CD4-positive, alpha-beta T cell treated with Interleukin-2 at 100 ng/mL for 4 hours (primary cell): ENCODE results near the gene ALKBH5.
A peak's percentile ranks its signal among the peaks of the same experiment; 100 is the strongest.

ENCODE experiments used
- DNase-seq: peaks from one replicate; pipeline ENCODE4 v3.0.0-alpha.2; 2020; ENCODE audit warnings: low spot score

The ALKBH5 gene

GRCh38 chr17:18224053-18224386 is 40.4 kb downstream of the ALKBH5 start:
- no peak for DNase-seq

- no peak for DNase-seq
These were observed 40.9 kb downstream of the ALKBH5 start for GRCh38 chr17:18224387-18225120.

DNA sequence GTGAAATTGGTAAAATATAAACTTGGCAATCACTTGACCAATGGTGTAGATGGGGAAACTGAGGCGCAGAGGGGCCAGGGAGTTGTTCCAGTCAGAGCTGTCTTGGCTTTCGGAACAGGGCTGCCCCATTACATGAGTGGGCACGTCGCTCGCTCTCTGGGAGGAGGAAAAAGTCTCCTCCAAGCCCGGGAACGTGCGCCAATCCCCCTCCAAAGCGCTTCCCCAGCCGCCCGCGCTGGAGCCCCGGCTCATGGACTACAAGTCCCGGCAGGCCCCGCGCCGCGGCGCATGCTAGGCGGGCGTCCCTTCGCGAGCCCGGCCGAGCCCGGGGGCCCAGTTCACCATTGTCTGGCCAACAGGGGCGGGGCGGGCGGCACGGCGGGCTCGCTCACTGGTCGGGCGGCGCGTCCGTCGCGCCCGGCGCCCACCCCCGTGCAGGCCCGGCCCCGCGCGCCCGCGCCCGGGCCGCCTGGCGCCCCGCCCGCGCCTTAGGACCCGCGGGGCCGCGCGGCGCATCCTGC is 41.6 kb downstream of the ALKBH5 start, which contains the start of gene LLGL1:
Gene LLGL1 (plus strand): TSS at position 515 of the 521 bp plus-strand sequence. CDS start 48 bp downstream, outside the sequence.
- peak; percentile 96 for DNase-seq

DNA sequence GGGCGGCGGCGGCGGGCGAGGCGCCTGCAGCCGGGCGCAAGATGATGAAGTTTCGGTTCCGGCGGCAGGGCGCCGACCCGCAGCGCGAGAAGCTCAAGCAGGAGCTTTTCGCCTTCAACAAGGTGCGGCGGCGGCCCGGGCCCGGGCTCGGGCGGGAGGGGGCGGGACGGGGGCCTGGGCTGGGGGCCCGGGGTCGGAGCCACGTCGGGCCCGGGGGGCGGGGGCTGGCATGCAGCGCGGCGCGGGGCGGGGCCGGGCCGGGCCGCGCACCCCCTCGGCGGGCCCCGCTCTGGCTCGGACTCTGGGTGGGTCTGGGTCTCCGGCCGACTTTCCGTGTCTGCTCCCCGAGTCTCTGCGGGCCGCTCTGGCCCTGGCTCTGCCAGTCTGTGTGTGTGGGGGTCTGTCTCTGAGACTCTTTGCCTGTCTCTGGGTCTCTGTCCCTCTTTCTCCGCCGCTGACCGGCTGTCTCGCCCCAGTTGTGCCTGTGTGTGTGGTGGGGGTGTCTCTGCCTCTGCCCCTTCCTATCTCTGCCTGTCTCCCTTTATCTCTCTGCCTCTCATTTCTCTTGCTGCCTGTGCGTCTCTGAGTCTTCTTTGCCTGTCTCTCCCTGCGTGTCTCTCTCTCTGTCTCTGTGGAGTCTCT is 42.1 kb downstream of the ALKBH5 start:
- no peak for DNase-seq

DNA sequence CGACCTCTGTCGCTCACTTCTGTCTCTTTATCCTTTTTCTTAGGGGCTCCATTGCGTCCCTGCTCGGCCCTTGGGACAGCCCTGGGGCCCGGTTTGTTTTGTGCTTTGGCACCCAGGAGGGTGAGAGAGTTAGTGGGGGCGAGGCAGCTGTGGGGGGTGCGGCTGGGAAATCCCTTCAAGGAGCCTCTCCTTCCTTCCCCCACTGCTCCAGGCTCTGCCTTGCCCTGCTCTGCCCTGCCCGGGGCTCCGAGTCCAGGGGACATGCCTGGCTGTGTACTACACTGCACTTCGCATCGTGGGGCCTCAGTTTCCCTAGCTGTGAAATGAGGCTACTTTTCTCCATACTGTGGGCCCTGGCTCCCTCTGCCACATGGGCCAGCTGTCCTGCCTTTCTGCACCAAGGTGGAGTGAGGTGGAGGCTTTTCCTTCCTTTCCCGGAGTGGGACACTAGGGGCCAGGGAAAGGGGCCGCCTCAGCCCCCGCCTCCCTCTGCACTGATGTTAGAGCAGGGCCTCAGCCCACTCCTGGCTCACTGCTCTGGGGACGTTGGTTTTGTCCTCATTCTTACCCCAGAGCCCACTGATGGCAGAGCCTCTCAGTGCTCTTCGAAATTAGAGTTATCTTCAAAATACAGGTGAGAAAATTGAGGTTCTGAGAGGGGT is 42.8 kb downstream of the ALKBH5 start:
- no peak for DNase-seq

GRCh38 chr17:18227635-18228034 is 44.0 kb downstream of the ALKBH5 start:
- no peak for DNase-seq

GRCh38 chr17:18228176-18228682 is 44.6 kb downstream of the ALKBH5 start:
- no peak for DNase-seq

GRCh38 chr17:18229254-18229653 is 45.6 kb downstream of the ALKBH5 start:
- no peak for DNase-seq

GRCh38 chr17:18229771-18230170 is 46.1 kb downstream of the ALKBH5 start:
- no peak for DNase-seq

GRCh38 chr17:18230288-18231141 is 46.9 kb downstream of the ALKBH5 start:
- DNase-seq = no peak

DNA sequence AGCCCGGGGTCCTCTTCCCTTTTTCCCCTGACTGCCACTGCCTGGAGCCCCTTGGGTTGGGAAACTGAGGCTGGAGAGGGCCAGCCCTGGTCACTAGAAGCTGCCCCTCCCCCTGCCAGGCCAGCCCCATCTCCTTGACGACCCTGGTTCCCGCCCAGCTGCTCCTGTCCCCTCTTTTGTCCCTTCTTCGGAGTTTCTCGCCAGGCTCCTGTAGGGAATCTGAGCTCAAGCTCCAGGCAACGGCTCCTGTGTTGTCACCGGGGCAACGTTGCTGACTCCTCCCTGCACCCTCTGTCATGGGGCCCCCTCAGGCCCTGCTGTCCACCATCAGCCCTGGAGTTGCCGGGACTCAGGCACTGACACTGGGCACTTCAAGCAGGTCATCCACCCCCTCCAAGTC is 47.5 kb downstream of the ALKBH5 start:
- no peak for DNase-seq

DNA sequence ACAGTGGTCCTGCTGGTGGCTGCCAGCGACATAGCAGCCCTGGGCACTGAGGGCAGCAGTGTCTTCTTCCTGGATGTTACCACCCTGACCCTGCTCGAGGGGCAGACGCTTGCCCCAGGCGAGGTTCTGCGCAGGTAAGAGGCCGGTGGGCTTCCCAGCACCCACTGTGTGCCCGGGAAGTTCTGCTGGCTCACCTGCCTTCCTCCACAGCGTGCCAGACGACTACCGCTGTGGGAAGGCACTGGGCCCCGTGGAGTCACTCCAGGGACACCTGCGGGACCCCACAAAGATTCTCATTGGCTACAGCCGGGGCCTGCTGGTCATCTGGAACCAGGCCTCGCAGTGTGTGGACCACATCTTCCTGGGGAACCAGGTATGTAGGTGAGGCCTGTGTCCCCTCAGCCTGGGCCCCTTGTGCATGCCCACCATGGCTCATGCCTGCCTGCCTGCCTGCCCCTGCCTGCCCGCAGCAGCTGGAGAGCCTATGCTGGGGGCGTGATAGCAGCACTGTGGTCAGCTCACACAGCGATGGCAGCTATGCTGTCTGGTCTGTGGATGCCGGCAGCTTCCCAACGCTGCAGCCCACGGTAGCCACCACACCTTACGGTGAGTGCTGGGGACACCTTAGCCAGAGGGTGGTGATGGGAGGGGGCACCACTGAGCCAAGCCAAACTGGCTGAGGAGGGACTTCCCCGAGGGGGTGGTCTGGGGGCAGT is 50.3 kb downstream of the ALKBH5 start:
- no peak for DNase-seq

DNA sequence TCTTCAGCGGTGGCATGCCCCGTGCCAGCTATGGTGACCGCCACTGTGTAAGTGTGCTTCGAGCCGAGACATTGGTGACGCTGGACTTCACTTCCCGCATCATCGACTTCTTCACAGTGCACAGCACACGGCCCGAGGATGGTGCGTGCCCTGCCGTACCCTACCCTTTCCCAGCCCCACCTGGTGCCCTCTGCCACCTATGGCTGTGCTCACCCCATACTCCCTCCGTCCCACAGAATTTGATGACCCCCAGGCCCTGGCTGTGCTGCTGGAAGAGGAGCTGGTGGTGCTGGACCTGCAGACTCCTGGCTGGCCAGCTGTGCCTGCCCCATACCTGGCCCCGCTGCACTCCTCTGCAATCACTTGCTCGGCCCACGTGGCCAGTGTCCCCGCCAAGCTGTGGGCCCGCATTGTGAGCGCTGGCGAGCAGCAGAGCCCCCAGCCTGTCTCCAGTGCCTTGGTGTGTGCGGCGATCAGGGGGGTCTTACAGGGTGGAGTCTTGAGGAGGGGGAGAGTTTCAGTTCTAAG is 51.3 kb downstream of the ALKBH5 start:
- no peak for DNase-seq

GRCh38 chr17:18235743-18236256 is 52.2 kb downstream of the ALKBH5 start:
- no peak for DNase-seq

DNA sequence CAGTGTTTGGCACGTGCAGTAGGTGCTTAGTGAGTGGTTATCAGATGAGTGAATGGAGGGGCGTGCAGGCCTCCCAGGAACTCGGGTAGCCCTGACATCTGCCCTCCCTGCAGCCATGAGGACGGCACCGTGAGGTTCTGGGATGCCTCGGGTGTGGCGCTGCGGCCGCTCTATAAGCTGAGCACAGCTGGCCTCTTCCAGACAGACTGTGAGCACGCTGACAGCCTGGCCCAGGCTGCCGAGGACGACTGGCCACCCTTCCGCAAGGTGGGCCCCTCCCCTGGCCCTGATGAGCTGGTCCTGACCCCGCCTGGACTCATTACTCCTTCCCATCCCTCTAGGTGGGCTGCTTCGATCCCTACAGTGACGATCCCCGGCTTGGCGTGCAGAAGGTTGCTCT is 52.9 kb downstream of the ALKBH5 start:
- DNase-seq = no peak

GRCh38 chr17:18237461-18237860 is 53.8 kb downstream of the ALKBH5 start:
- DNase-seq = no peak

GRCh38 chr17:18238299-18238698 is 54.7 kb downstream of the ALKBH5 start:
- no peak for DNase-seq

GRCh38 chr17:18240449-18240848 is 56.8 kb downstream of the ALKBH5 start:
- no peak for DNase-seq

- no peak for DNase-seq
These were observed 57.7 kb downstream of the ALKBH5 start for GRCh38 chr17:18241229-18241871.
